Activated CD4-positive, alpha-beta T cell treated with anti-CD3 and anti-CD28 coated beads, Interleukin-2, amount 50 U/mL, for 1 hour (primary cell): ENCODE results near the gene C22orf31.
"Not testable (repeated sequence)": the region's sequence is repeated elsewhere in the genome, so short reads cannot be mapped to it uniquely, and the experiment has no call there.

ENCODE experiments used
- DNase-seq: peaks from one replicate; pipeline ENCODE4 v3.0.0-alpha.2; 2020

Gene C22orf31

DNA sequence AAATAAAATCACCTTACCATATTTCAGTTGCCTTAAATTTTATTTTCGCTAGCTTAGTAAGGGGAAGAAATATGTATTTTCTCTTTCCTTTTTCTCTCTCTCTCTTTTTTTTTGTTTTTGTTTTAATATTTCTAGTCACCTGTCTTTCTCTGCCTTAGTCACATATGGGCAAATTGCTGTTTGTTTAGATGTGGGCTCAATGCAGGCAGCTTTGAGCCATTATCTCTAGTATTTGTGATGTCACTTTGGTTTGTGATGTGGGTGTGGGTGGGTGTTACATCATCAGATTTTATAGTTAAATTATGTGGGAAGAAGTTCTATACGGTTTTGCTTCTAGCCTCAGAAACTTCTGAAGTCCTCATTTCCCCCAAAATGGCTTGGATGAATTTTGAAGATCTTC, at the start of gene C22orf31:
Gene C22orf31 (minus strand): TSS at position 59 of the 400 bp plus-strand sequence. CDS start 39 bp downstream, at position 20.
- no peak for DNase-seq

DNA sequence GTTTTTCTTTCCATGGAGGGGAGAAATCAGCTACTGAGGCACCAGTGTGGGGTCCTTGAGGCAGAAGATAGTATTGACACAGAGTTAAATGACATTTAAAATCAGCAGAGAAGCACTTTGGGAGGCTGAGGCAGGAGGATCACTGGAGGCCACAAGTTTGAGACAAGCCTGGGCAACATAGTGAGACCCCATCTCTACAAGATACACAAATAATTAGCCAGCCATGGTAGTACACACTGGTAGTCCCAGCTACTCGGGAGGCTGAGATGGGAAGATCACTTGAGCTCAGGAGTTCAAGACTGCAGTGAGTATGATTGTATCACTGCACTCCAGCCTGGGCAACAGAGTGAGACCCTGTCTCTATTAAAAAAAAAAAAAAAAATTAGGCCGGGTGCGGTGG, 49.3 kb upstream of the C22orf31 start:
- no peak for DNase-seq

DNA sequence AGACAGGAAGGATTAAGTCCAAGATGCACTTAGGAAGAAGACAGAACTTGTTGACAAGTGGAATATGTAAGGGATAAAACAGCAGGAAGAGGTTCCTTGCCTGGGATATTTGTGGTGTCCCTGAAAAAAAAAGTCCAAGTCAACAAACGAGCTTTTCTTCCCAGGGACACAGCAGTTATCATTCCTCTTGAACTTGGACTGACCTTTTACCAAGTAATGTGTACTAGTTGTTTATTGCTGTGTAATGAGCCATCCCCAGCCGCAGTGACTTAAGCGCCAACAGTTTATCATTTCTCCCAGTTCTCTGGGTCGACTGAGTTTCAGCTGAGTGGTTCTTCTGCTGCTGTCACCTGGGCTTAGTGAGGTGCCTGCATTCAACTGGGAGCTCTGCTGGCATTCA, 48.2 kb upstream of the C22orf31 start:
- no peak for DNase-seq

DNA sequence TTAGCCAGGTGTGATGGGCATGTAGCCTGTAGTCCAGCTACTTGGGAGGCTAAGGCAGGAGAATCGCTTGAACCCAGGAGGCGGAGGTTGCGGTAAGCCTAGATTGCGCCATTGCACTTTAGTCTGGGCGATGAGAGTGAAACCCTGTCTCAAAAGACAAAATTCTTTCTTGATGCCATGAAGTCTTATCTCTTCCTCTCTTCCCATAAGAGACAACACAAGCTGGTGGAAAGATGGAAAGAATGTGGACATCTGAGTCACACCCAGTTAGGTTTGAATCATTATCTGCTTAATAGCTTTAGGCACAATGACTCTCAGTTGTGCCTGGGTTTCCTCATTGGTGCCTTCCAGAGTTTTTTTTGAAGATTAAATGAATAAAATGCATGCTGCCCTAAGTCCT, 46.5 kb upstream of the C22orf31 start:
- no peak for DNase-seq

DNA sequence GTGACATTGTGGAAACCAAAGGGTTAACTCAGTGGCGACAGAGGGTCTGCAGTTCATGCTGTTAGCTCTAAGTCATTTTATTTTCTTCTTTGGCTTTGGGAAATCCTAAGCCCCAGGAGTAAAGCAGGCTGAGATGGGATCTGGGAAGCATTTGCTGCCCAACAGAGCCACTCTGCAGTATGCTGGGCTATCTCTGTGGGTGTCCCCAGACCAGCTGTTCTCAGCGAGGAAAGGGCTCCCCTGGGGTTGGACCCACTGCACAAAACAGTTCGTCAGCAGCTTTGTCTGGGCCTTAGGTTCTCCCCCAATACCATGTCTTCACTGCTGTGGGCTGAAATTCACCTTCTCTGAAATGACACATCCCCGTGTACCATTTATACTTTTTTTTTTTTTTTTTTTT, 45.2 kb upstream of the C22orf31 start:
- no peak for DNase-seq

DNA sequence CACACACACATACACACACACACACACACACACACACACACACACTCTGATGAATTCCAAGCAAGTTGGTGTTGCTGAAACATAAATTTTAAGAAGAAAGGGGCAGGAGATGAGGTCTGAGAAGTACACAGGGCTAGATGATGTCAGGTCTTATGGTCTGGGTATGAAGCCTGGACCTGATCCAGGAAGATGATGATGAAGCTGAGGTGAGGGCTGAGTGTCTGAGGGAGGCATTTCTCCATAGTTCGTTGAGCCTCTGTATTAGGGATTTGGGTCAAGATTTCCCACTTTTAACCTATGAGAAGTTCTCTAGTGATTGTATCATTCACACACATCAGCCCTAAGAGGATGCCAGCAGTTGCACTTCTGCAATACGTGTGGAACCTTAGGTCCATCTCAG, 43.8 kb upstream of the C22orf31 start:
- no peak for DNase-seq

DNA sequence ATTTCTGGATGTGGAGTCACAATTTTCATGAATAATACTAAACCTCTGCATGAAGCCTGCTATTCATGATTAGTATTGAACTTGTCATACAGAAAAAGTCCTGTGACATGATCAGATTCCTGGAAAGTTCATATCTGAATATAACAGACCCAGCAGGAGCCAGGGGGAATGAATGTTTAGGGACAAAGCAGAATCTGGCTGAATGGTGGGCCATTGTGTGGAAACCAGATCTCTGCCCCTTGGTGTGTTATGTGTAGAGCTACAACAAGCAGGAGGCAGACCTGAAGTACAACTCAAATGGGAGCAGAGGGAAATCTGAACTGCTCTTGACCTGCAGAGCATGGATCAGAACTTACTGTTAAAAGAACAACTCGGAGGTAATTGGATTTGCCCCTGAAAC, 41.5 kb upstream of the C22orf31 start:
- no peak for DNase-seq

DNA sequence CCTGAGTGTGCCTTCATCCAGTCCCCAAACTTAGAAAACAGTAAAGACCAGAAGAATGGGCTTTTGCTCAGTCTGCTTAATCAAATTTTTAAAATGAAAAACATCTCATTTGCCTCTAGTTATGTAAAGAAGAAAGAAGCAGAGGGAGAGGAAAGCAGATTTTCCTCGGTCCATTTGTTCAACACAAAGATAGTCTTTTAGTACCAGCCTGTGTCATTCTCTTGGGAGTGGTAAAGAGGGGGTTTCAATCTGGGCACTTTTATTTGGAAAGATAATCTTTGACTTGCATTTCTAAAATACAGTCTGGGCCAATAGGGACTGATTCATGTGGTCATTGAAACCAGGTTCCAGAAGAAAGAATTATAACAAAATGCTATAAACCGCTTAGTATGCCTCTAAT, 40.7 kb upstream of the C22orf31 start:
- no peak for DNase-seq

DNA sequence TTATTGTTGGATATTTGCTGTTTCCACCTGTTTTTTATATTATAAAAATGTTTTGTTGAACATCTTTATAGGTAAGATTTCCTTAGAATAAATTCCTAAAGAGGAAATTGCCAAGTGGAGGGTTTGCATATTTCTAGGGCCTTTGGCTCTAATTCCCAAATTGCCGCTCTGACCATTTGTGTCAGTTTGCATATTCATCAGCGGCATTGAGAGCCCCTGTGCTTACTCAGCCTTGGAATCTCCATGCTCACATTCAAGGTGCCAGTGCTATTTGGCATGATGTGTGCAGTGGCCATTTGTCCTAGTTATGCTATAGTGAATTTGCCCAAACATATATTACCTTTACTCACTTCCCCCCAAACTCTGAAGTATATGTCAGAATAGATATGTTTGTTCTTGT, 36.7 kb upstream of the C22orf31 start:
- DNase-seq: no peak

DNA sequence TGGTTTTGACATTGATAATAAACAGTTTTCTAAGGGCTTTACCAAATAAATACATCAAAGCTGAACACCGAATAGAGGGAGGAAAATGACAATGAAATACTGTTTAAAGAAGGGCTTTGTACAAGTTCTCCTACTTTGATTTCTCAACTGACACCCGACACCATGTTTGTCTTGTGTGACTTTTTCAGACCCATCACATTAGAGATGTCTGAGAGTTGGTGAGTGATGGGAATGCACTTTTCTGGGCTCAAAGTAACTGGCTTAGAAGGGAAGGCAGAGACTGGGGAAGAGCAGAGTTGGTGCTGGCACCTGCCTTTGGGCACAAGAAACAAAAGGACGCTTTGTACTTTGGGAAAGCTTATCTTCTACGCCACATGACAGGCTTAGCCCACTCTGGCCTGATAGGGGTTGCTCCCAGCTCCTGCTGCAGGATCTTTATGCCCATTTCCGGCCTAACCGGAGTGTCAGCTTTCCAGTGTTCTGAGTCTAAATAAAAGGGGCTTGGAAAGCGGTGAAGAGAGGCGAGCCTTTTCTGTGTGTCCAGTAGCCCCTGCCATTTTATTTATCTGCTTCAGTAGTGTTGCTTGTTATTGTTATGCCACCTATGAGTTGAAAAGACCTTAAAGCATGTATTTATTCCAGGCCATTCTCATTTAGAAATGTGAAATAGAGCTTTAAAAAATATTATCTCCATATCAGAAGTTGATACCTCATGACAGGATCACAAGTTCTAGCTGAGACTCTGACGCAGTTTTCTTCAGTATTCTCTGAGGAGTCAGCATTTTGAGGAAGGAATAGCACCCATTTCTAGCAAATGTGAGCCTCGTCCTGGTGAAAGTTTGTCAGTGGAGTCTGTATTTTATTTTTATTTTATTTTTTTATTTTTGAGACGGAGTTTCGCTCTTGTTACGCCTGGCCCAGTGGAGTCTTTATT, 35.4 kb upstream of the C22orf31 start:
- no peak for DNase-seq

DNA sequence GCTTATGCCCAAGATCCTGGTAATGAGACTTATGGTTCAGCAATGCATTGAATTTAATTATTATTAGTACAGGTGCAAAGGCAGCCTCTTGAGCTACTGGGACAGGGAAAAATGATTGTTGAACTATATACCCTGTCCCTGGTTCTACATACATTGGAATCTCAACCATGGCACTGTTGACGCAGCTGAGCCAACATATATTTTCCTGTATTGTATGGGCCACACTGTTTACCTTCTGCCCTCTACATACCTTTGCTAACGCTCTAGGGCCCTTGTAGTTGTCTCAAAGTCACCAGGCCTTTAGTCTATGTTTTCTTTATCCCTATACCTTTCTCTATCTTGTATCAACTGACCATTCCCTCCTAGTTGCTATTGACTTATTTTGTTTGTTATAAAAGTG, 33.8 kb upstream of the C22orf31 start:
- DNase-seq: no peak

DNA sequence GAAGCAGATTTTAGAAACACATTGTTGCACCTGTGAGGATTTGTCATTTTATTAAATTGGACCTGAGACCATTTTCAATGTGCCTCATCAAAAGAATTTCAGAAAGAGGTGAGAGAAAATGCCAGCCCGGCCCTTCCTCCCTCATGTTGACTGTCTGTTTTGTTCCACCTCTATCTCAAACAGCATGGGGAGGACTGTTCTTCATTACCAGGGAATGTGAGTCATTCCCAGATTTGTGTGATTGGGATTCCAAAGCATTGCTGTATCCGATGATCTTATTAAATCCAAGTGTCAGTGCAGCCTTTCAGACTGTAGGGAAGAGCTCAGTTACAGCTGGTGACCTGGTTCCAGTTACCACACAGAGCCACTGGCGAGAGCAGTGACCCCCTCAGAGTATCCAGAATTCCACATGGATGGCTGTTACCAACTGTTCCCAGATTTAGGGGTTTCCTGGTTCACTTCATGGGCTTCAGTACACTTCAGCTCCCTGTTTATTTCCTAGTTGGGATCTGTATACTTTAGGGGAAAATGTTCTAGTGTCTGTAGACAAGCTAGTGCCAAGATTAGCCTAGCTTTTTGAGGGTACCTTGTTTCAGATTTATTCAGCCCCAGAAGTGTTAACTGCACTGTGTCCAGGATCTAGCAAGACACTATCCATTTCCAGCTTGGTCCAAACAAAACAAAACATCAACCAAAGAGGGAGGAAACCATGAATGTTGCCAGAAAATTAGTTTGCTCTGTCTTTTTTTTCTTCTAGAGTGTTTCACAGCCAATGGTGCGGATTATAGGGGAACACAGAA, 32.1 kb upstream of the C22orf31 start:
- DNase-seq: no peak

DNA sequence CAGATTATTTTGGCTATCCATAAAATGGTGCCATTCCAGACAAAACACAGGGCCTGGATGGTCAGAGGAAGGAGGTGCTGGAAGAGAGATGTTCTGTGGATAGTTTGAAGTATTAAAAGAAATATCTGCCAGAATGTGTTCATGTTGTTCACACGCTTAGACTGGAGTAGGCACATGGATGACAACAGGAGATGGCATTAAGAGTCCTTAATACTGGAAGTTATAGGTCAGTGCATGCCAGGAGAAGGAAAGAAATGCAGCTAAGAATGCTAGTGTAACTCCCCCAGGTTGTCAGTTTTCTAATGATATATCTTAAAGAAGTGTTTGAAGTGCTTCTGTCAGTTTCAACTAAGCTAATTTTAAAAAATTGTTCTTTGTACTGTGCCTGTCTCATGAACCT, 31.4 kb upstream of the C22orf31 start:
- DNase-seq: no peak

DNA sequence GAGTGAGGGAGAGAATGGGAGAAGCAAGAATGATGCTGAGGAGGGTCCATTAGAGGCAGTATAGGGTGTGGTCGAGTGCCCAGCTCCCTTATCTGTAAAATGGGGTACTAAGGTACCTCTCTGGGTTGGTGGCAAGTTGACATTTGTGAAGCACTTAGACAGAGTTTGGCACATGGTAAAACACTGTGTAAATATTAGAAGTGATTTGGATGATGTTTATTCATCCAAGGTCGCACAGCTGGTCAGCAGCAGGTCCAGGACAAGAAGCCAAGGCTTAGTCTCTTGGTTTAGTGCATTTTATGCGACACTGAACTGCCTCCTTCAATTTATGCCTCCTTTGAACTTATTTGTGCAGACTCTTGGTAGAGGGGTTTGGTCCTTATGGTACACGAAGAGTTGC, 30.6 kb upstream of the C22orf31 start:
- no peak for DNase-seq

DNA sequence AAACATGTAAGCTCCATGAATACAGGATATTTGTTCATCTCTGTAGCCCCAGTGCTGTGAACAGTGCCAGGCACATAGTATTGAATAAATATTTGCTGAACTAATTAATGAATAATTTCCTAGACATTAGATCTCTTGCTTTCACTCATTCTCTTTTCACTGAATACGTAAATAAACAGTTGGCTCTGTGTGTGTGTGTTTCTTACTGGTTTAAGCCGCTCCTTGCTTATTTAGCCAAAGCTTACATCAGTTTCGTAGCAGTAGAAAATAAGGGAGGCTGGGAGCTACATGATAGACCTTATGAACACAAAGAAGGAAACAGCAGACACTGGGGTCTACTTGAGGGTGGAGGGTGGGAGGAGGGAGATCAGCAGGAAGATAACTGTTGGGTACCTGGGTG, 28.4 kb upstream of the C22orf31 start:
- DNase-seq: no peak

DNA sequence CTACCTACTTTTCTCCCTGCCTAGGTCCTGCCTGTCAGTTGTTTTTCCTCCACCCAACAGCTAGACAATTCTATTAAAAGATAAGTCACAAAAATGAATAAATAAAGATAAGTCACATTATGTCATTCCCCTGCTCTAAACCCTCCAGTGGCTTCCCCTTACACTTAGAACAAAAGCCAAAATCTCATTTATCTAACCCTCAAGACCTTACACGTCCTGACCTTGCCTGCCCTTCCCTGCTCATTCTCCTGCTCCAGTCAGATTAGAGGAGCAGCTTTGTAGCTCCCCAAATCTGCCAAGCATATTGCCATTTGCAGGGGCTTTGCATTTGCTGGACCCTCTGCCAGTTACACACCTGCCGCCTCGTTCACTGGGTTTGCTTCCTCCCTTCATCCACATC, 27.9 kb upstream of the C22orf31 start:
- no peak for DNase-seq

DNA sequence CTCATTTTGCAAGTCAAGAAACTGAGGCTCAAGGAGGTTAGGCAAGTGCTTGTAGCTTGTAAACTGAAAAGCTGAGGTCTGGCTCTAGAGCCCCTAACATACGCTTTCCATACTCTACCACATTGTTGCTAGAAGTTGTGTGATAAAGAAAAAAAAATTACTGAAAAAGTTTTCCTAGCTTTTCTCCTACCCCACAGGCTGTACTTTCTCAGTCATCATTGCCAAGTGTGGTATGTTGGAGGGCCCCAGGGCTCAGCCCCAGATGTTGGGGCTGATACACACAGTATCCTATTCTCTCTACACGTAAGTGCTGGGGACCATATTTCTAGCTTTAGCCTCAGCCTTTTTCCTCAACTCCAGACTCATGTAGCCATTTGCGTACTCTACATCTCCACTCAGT, 27.2 kb upstream of the C22orf31 start:
- DNase-seq: no peak

DNA sequence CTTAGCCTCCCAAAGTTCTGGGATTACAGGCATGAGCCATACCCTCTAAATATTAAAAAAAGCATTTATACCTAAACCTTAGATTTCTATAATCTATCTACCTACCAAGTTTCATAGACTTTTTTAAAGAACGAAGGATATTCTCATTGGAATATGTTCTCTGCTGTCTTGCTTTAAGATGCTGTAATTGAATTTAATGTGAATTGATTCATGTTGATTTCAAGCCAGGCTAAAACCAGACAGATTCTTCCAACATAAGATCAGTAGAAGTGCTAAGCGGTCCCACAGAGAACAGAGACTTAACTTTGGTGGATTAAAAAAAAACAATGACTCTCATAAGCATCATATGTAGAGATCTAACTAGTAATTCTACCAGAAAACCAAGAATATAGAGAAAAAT, 25.4 kb upstream of the C22orf31 start:
- DNase-seq: no peak

DNA sequence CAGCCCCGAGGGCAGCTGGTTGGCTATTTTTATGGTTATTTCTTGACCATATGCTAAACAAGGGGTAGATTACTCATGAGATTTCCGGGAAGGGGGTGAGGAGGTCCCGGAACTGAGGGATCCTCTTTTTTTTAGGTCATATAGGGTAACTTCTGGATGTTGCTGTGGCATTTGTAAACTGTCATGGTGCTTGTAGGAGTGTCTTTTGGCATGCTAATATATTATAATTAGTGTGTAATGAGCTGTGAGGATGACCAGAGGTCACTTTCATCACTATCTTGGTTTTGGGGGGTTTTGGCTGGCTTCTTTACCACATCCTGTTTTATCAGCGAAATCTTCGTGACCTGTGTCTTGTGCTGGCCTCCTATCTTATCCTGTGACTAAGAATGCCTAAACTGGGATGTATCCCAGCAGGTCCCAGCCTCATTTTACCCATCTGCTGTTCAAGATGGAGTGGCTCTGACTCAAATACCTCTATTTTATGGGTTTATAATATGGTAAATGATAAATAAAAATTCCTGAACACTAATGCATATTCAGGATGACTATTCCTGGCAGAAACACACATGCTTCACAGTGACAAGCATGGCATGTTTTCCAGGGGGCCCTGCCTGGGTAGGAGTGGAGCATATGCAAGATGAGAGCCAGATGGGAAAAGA, 22.4 kb upstream of the C22orf31 start:
- DNase-seq: no peak

DNA sequence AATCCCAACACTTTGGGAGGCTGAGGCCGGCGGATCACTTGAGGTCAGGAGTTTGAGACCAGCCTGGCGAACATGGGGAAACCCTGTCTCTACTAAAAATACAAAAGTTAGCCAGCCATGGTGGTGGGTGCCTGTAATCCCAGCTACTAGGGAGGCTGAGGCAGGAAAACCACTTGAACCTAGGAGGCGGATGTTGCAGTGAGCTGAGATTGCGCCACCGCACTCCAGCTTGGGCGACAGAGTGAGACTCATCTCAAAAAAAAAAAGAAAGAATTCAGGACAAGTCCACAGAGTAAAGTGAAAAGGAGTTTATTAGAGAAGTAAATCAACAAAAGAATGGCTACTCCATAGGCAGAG, 21.9 kb upstream of the C22orf31 start:
- not testable (repeated sequence) for DNase-seq

DNA sequence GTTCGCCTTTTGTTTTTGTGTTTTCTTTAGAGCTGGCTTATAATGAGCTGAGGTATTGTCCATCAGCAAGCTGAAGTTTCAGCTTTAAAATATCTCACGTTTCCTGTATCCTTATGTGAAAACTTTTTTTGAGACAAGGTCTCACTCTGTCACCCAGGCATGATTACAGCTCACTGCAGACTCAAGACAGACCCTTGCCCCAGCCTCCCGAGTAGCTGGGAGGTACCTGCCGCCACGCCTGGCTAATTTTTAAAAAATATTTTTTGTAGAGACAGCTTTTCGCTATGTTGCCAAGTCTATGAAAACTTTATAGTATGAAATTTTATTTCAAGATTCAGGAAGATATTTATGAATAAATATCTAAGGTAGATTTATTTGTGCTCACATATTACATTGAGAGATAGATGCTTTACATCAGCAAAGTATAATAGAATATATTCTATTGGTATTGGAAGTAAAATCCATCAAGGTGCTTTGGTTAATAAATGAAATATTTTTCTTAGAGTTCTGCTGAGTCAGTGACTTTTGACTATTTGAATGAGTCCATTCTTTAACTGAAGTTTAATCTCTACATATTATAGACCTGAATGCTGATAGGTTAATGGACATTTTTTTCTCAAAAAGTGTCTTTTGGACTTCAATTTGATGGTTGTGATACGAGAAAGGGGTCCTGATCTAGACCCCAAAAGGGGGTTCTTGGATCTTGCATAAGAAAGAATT, 21.4 kb upstream of the C22orf31 start:
- no peak for DNase-seq

DNA sequence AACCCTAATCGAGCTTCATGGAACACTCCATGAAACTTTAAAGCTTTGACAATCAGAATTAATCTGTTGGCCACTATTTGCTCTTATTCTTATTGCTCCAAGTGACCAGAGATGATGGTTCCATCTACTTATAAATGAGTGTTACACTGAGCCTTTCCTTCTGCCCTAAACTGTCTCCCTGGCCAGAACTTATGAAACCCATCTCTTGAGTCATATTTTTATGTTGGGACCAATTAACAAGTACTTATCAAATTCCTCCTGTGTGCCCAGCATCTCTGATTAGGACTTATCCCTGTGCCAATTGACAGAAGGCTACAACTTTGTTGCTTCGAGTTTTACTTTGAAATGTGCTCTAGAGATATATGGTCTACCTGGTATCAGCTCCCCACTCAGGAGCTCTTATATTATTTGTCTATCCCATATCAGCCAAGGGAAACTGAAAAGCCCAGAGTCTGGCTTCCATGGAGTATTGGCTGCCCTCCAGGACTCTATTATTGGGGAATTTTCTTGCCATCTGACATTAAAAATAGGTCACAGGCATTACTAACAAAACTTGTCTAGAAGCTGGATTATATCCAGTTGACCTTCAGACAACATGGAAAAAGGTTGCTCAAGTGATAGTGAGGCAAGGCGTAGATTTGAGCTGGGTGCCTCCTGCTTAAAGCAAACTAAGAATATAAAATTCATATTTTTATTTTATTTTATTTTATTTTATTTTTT, 20.0 kb upstream of the C22orf31 start:
- no peak for DNase-seq
